GM12801 (cell line): ENCODE measurements around the gene TESMIN.

Experiments
- TF ChIP-seq, protein P1 (sequence below): IDR thresholded peaks from one replicate; pipeline ENCODE4 v1.5.1; 2011; ENCODE audit warnings: control low read depth; ENCODE audit not compliant: insufficient read length; ENCODE audit errors: extremely low read depth

TESMIN gene

DNA sequence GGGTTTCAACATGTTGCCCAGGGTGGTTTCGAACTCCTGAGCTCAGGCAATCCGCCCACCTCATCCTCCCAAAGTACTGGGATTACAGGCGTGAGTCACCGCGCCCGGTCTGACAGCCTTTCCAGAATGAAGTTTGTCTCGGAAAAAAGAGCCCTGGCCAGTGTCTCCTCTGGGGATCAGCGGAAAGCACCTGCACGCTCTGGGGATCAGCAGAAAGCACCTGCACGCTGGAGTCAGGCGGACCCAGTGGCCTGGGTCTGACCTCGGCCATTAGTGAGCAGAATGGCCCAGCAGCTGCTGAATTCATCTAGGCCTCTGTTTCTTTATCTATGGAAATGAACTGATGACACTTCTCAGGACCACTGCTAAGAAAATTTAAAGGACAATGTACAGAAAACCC, 10.5 kb upstream of the TESMIN start:
- TF ChIP-seq, protein P1, sequence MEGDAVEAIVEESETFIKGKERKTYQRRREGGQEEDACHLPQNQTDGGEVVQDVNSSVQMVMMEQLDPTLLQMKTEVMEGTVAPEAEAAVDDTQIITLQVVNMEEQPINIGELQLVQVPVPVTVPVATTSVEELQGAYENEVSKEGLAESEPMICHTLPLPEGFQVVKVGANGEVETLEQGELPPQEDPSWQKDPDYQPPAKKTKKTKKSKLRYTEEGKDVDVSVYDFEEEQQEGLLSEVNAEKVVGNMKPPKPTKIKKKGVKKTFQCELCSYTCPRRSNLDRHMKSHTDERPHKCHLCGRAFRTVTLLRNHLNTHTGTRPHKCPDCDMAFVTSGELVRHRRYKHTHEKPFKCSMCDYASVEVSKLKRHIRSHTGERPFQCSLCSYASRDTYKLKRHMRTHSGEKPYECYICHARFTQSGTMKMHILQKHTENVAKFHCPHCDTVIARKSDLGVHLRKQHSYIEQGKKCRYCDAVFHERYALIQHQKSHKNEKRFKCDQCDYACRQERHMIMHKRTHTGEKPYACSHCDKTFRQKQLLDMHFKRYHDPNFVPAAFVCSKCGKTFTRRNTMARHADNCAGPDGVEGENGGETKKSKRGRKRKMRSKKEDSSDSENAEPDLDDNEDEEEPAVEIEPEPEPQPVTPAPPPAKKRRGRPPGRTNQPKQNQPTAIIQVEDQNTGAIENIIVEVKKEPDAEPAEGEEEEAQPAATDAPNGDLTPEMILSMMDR: no peak

- TF ChIP-seq, protein P1: no peak
These were observed 8.7 kb upstream of the TESMIN start for GRCh38 chr11:68759991-68760390.

DNA sequence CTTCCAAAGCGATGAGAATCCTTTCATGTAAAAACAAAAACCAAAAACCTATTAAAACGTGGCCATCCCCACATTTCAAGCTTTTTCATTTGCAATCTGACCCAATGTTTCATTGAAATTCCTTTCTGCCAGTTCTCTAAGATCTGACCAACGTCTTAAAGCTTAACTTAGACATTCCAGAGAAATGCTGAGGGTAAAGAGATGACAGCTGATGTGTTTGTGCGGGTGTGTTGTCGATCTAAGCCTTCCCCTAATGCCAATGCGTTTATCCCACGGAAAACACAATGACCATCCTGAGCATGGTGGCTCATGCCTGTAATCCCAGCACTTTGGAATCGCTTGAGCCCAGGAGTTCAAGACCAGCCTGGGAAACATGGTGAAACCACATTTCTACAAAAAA, 6.4 kb upstream of the TESMIN start:
- TF ChIP-seq, protein P1: no peak

DNA sequence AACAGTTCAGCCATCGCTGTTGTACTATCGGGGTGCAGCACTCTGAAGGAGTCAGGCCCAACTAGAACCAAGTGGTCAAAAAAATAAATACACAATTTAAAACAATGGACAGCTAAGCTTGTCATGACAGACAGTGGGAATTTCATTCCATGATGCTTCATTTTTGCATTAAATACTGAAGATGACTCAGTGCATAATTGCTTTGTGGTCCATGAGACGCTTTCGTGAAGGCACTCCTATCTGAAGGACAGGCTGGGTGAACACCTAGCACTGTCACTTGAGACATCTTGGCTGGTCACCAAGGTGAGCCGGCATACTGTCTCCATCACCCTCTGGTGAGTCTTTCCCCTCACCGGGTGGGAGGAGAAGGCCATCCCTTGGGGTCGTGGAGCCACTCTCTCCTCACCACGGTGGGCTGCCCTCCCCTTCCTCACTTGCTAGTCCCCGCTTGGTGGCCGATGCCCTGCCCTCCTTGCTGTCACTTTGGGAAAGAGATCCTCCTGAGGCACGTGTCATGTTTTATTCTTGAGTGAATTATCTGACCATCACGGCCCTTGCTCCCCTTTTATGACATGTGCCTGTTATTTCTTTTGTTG, 4.9 kb upstream of the TESMIN start:
- TF ChIP-seq, protein P1: no peak

DNA sequence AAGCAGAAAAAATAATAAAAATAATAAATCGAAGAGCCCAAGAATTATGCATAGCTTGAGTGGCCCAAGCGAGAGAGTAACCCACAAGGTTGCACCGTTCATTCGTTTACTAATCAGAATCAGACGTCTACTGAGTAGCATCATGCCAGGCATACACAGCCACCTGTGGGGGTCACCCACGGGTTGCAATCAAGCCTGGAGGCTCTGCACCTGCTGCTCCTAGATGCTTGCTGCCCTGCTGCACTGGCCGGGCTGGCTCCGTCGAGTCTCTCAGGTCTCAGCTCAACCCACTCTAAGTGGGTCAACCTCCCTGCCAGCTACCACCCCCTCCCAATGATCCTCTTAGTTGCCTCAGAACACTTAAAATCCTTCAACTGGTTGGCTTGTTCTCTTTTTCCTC, 2.0 kb upstream of the TESMIN start:
- TF ChIP-seq, protein P1: no peak

DNA sequence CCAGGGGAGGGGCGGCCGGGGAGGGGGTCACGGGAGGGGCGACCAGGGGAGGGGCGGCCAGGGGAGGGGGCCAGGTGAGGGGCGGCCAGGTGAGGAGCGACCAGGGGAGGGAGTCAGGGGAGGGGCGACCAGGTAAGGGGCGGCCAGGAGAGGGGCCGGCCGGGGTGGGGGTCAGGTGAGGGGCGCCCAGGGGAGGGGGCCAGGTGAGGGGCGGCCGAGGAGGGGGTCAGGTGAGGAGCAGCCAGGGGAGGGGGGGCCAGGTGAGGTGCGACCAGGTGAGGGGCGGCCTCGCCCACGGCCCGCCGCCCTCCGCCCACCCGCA, 355 bp downstream of the TESMIN start:
- TF ChIP-seq, protein P1: no peak

DNA sequence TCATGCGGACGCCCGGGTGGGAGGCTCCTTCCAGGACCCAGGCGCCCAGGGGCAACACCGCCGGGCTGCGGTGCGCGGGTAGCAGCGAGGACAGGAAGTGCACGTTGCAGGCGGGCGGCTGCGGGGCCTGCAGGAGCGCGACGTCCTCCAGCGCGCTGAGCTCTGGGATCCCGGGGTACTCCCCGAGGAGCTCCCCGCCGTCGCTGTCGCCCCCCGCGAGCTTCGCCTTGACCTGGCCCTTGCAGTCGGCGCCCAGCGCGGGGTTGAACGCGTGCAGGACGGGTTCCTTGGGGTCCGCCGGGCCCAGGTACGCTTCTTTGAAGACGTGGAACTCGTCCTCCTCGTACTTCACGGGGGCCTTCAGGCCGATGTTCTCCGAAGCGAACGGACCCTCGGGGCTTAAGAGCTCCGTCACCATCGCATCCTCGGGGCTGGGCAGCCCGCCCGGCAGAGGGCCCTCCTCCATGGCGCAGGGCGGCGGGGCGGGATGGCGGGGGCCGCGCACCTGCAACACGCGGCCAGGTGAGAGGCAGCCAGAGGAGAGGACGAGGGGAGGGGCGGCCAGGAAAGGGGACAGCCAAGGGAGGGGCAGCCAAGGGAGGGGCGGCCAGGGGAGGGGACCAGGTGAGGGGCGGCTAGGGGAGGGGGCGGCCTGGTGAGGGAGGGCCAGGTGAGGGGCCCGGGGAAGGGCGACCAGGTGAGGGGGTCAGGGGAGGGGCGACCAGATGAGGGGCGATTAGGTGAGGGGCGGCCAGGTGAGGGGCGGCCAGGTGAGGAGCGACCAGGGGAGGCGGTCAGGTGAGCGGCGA, 921 bp downstream of the TESMIN start:
- TF ChIP-seq, protein P1: no peak
